Measurements from ENCODE around the gene ZNF202. TPM values are rescaled to one million over a fixed set of nuclear protein-coding genes. Genes with fewer than 3 reads are reported as not detected.

The ZNF202 gene
- total and polyA plus RNA-seq, 2 donors (not counting 1 experiment from before 2014, with no cell fraction given) = 4.5 to 9.7 TPM

GRCh38 chr11:123684601-123685000, 56.9 kb downstream of the ZNF202 start:
- no peak overlapping the region for H3K4me3 ChIP-seq (replicated peaks in 1 of 4; ENCODE audit: control extremely low read depth in 1 of 4, insufficient read depth in 1 of 4, low read depth in 3 of 4, low read length in 4 of 4)
- no peak overlapping the region for H3K4me2 ChIP-seq (ENCODE audit: extremely low read depth, insufficient read depth, low read length)
- no peak overlapping the region for H2AFZ ChIP-seq (ENCODE audit: low read length)
- no peaks in the 10 kb centered on the region for H3K79me2 ChIP-seq (ENCODE audit: control insufficient read depth, insufficient read depth, low read length)
- H3K9ac ChIP-seq (ENCODE audit: insufficient read depth, low read length) = no peak overlapping the region
- H3K27me3 ChIP-seq (ENCODE audit: control insufficient read depth, insufficient read depth, low read length) = no peaks in the 10 kb centered on the region
- no peak overlapping the region for H3K27ac ChIP-seq (ENCODE audit: insufficient read depth, low read length)
- no peaks in the 10 kb centered on the region for H3K36me3 ChIP-seq (ENCODE audit: control insufficient read depth, insufficient read depth, low read length)
- TF ChIP-seq EZH2 (IDR thresholded peaks at IDR 0.05; ENCODE audit: low read length, missing control alignments) (no peak), CTCF (conservative IDR thresholded peaks at IDR 0.05 in 1 of 2, IDR thresholded peaks at IDR 0.05 in 1 of 2; ENCODE audit: low read depth in 1 of 2, low read length in 2 of 2) (no peak)
- no peaks in the 10 kb centered on the region for H3K4me1 ChIP-seq (ENCODE audit: control insufficient read depth, extremely low read depth, insufficient read depth, low read length)
- no peaks in the 10 kb centered on the region for H3K9me3 ChIP-seq (ENCODE audit: control insufficient read depth, insufficient read depth, low read depth, low read length)
- H4K20me1 ChIP-seq (ENCODE audit: control insufficient read depth, extremely low read depth, insufficient read depth, low read length) = no peaks in the 10 kb centered on the region
- DNase-seq (ENCODE audit: low read depth in 2 of 2) = no peak

DNA sequence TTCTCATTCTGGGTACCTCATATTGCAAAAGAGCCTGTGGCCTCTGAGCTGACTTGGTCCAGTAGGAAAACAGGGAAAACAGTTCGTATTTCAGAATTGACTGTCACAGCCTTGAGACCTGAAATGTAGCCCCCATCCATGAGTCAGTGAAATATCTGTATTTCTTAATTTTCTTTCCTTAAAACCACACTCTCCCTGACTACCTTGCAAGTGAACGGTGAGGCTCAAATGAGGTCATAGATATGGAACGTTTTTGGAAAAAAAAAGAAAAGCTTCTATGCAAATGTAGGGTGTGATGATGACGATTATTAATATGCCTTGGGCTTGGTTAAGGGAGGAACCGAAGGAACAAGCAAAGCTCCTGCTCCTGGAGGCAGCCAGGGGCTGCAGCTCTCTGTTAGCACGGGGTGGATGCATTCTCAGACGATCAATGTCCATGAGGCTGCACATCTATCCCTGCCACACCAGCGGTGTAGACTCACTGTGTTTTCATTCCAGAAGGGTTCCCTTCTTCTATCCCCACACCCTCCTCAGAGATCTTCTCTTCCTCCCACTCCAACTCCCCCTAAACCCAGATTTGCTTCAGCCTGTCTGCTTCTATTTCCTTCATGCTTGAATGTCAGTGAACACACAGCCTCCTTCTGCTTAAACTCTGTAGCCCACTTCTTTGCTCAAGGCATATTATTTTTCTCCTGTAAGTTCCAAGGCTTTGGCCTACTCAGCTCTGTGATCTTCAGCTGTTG, 57.9 kb downstream of the ZNF202 start:
- H3K27ac ChIP-seq (ENCODE audit: insufficient read depth, low read length) = no peak overlapping the region
- H3K36me3 ChIP-seq (ENCODE audit: control insufficient read depth, insufficient read depth, low read length) = no peaks in the 10 kb centered on the region
- no peak for DNase-seq (ENCODE audit: low read depth in 2 of 2)
- no peak overlapping the region for H2AFZ ChIP-seq (ENCODE audit: low read length)
- no peak overlapping the region for H3K4me2 ChIP-seq (ENCODE audit: extremely low read depth, insufficient read depth, low read length)
- no peaks in the 10 kb centered on the region for H3K79me2 ChIP-seq (ENCODE audit: control insufficient read depth, insufficient read depth, low read length)
- H4K20me1 ChIP-seq (ENCODE audit: control insufficient read depth, extremely low read depth, insufficient read depth, low read length) = no peaks in the 10 kb centered on the region
- no peak overlapping the region for H3K9ac ChIP-seq (ENCODE audit: insufficient read depth, low read length)
- no peaks in the 10 kb centered on the region for H3K4me1 ChIP-seq (ENCODE audit: control insufficient read depth, extremely low read depth, insufficient read depth, low read length)
- no peak overlapping the region for H3K4me3 ChIP-seq (replicated peaks in 1 of 4; ENCODE audit: control extremely low read depth in 1 of 4, insufficient read depth in 1 of 4, low read depth in 3 of 4, low read length in 4 of 4)
- TF ChIP-seq CTCF (conservative IDR thresholded peaks at IDR 0.05 in 1 of 2, IDR thresholded peaks at IDR 0.05 in 1 of 2; ENCODE audit: low read depth in 1 of 2, low read length in 2 of 2) = no peak
- TF ChIP-seq EZH2 (IDR thresholded peaks at IDR 0.05; ENCODE audit: low read length, missing control alignments) = no peak
- no peaks in the 10 kb centered on the region for H3K9me3 ChIP-seq (ENCODE audit: control insufficient read depth, insufficient read depth, low read depth, low read length)
- H3K27me3 ChIP-seq (ENCODE audit: control insufficient read depth, insufficient read depth, low read length) = no peaks in the 10 kb centered on the region

- DNase-seq (ENCODE audit: low read depth in 2 of 2) = no peak
- Histone ChIP-seq H3K79me2 (ENCODE audit: control insufficient read depth, insufficient read depth, low read length) (no peaks in the 10 kb centered on the region), H3K4me1 (ENCODE audit: control insufficient read depth, extremely low read depth, insufficient read depth, low read length) (no peaks in the 10 kb centered on the region), H3K9me3 (ENCODE audit: control insufficient read depth, insufficient read depth, low read depth, low read length) (no peaks in the 10 kb centered on the region), H3K27me3 (ENCODE audit: control insufficient read depth, insufficient read depth, low read length) (peaks cover 2% of the 10 kb centered on the region), H3K4me3 (replicated peaks in 1 of 4; ENCODE audit: control extremely low read depth in 1 of 4, insufficient read depth in 1 of 4, low read depth in 3 of 4, low read length in 4 of 4) (no peak overlapping the region), H3K36me3 (ENCODE audit: control insufficient read depth, insufficient read depth, low read length) (no peaks in the 10 kb centered on the region), H2AFZ (ENCODE audit: low read length) (no peak overlapping the region), H3K27ac (ENCODE audit: insufficient read depth, low read length) (no peak overlapping the region), H3K4me2 (ENCODE audit: extremely low read depth, insufficient read depth, low read length) (no peak overlapping the region), H4K20me1 (ENCODE audit: control insufficient read depth, extremely low read depth, insufficient read depth, low read length) (no peaks in the 10 kb centered on the region), H3K9ac (ENCODE audit: insufficient read depth, low read length) (no peak overlapping the region)
- TF ChIP-seq CTCF (conservative IDR thresholded peaks at IDR 0.05 in 1 of 2, IDR thresholded peaks at IDR 0.05 in 1 of 2; ENCODE audit: low read depth in 1 of 2, low read length in 2 of 2) (no peak), EZH2 (IDR thresholded peaks at IDR 0.05; ENCODE audit: low read length, missing control alignments) (no peak)
These were observed 58.6 kb downstream of the ZNF202 start for GRCh38 chr11:123682696-123683410.
